ENCODE results near the gene SMC1A.
A peak's percentile ranks its signal among the peaks of the same experiment; 100 is the strongest.
"Not testable (repeated sequence)": the region's sequence is repeated elsewhere in the genome, so short reads cannot be mapped to it uniquely, and the experiment has no call there.

SMC1A gene

DNA sequence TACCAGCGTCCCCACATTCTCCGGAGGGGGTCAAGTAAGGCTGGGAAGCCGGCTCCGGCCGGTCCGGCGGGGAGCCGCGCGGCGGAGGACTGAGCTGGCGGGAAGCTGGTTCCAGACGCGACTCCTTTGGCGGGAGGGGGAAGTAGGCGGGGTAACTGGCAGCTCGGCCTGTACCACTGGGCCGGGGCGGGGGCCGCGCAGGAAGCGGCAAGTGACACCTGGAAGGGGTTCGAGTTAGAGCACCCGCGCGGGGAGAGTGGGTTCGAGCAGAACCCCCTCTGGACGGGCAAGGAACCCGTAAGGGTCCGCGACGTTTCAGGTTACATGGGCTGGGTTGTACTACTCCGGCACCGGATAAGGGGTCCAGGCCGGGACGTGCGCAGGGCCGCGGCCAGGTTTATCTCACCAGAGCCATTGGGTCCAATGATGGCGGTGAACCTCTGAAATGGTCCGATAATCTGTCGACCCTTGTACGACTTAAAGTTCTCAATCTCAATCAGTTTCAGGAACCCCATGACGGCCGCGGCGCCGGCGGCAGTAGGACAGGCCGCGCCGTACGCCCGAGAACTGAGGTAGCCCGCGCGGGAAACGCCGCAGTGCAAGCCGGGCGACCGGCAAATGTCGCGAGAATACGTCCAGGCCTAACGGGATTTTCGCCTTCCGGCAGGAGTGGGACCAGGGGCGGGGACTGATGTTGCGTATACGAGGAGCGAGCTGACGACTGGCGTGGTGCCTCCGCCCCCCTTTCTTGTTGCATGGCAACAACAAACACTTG is at the start of gene SMC1A:
SMC1A (minus strand) TSS at position 569 of the 775 bp plus-strand sequence; CDS start at position 515, 54 bp downstream.
- peak; percentile 97 for DNase-seq

GRCh38 chrX:53471346-53471745 is 48.9 kb upstream of the SMC1A start:
- no peak for DNase-seq

GRCh38 chrX:53468659-53469058 is 46.2 kb upstream of the SMC1A start:
- DNase-seq: not testable (repeated sequence)

- no peak for DNase-seq
Observed at GRCh38 chrX:53458082-53458481, 35.6 kb upstream of the SMC1A start.

- DNase-seq: no peak
Observed at GRCh38 chrX:53456254-53456653, 33.8 kb upstream of the SMC1A start.

GRCh38 chrX:53452812-53453211 is 30.4 kb upstream of the SMC1A start:
- DNase-seq: no peak

DNA sequence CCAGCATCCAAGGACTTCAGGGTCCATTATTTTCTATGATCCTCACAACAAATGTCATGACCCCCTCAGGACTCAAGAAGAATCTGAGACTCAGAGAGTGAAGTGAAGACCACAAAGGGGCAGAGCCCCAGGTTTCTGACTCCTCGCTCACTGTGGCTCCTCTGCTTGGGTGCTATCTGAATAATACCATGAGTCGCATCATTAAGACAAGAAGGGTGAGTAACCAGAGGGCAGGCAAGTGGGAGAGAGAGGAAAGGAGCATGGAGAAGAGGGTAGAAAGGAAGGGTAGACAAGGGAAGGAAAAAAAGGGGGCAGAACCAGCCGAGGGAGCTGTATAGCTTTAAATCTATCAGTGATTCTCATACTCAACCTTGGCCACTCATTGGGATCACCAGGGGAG is 27.2 kb upstream of the SMC1A start:
- DNase-seq: no peak

DNA sequence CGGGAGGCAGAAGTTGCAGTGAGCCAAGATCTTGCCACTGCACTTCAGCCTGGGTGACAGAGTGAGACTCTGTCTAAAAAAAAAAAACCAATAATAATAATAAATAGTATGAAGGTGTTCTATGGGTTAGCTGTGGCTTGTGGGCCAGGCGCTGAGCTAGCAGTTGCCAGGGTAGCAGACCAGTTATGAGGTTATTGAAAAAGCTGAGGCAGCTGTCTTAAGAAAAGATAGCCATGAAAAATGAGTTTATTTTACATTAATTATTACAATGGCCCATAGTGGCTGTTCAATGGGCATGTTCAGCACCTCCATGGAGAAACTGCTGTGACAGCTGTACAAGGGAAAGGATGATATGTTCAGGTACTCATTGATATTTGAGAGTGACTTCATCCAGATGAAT is 25.0 kb upstream of the SMC1A start:
- DNase-seq: no peak

GRCh38 chrX:53445977-53446376 is 23.5 kb upstream of the SMC1A start:
- peak; percentile 63 for DNase-seq

DNA sequence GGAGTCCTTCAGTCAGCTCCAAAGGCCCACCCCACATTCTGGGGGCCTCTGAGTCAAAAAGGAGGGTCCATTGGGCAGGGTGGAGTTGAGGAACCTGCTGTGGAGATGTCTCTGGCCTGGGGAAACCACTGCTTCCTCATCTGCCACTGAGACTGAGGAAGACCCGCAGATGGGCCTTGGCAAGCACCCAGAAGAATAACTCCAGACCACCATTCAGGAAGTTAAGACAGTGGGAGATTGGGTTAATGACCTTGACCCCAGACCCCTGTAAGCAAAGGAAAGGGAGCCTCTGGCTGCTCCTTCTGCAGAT is 19.8 kb upstream of the SMC1A start:
- no peak for DNase-seq

- peak; percentile 93 for DNase-seq
Observed at GRCh38 chrX:53441531-53442321, 19.3 kb upstream of the SMC1A start.

DNA sequence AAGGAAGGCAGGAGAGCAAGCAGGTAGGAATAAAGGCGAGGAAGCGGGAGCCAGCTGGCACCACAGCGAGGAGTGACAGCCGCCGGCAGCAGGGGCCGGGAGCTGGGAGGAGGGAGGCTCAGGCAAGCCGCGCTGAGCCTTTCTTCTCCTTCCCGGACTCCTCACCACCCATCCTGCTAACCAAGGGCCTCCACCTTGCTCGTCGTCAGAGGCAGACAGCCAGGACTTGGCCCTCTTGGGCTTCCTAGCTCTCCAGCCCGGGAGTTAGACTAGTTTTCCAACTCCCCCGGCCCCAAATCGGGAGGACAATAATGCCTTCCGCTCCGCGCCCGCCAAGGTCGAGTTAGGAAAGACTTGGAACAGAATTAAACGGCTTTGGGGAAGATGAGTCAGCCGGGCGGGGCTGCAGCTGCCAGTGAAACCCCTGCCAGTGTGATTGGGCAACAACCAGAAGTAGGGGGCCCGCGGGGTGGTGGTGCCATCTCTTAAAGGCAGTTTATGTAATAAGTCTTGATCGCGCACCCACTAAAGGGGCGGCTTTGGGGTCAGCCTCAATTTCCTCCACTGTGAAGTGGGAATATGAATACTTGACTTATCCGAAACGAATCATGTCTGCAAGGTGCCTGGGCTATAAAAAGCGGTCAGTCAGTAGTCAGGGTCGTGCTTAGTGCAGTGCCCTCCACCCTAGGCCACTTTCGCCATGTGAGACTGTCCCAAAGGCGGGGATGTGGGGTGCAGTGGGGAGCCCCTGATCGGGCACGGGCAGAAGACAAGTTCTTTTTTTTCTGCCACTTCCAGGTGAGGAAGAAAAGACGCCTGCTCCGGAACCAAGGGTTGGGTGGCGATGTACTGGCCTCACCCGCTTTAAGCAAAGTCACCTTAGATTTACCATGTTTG is 18.4 kb upstream of the SMC1A start:
- DNase-seq: peak; percentile 78

GRCh38 chrX:53440101-53440500 is 17.6 kb upstream of the SMC1A start:
- DNase-seq: peak; percentile 90

DNA sequence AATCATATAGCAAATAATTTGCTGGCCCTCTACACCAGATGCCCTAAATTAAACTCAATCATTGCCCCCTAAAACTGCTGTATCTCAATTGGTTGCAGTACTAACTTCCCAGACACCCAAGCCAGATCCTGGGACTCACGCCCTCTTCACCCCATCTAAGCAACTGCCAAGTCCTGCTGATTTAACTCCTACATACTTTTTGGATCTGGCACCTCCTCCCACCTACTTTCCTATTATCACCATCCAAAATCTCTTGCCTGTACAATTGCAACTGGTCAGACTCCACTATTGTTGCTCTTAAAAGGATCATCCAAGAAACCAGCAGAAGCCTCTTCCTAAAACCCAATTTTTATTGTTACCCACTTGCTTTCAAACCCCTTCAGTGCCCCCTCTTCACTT is 16.4 kb upstream of the SMC1A start:
- DNase-seq: no peak

DNA sequence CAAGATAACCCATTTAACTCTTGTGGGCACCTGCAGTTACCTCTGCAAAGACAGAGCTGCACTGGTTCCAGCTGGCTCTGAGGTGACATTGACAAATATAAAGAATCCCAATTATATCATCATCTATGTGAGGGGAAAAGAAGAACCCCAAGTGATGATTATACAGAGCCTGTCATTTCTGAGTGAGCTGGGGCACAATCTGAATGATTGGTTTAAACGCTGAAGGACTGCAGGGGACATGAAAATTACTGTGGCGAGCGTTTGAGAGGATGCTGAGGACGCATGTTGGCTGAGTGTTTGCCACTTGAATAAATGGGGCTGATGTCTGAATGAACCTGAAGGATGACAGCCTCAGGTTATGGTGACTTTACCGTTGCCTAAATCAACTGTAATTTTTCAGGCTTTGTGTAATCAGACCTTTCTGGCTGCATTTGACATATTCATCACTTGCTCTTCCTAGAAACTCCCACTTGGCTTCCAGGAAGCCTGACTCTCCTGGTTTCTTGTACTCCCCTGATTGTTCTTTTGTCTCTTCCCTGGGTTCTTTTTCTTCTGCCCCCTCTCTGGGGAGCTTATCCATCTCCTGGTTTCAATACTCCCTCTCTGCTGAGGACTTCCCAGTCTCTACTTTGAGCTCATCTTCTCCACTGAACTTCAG is 15.8 kb upstream of the SMC1A start:
- DNase-seq: peak; percentile 27

DNA sequence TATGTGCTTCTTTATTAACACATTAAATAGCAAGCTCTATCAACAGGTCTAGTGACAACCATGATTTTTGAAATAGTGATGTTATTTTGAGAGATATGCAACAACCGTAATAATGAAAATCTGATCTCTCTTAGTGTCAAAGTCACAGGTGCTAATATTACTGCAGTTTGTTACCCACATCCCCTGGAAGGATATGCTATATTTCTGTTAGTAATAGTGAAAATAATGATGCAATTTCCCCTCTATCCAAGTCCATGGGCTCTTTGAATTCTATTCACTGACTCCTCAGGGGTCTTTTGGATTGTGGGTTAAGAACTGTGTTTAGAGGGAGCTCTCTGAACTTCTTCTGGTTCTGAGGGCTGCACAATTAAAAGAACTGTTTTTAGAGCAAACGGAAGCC is 14.8 kb upstream of the SMC1A start:
- DNase-seq: no peak

GRCh38 chrX:53435997-53436396 is 13.5 kb upstream of the SMC1A start:
- DNase-seq: peak; percentile 78

- peak; percentile 92 for DNase-seq
Observed at GRCh38 chrX:53433651-53434639, 11.5 kb upstream of the SMC1A start, which contains the start of gene HSD17B10. TSS of gene HSD17B10 (minus strand) at chrX:53434370. CDS start at chrX:53434345, 25 bp downstream.

DNA sequence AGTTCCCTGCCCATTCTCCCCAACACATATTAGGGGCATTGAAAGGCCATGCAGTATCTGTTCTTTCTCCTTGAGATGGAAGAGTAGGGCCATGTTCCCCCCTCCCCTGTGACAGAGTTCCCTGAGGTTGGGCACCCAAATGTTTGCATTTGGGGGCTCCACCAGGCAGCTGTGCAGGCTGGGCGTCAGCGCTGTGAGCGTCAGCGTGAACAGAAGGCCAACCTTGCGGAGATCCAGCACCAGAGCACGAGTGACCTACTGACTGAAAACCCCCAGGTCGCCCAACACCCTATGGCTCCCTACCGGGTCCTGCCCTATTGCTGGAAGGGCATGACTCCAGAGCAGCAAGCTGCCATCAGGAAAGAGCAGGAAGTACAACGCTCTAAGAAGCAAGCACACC is 7.8 kb upstream of the SMC1A start:
- no peak for DNase-seq

- DNase-seq: no peak
Observed at GRCh38 chrX:53429755-53430154, 7.3 kb upstream of the SMC1A start.

- no peak for DNase-seq
Observed at GRCh38 chrX:53422861-53423306, 430 bp upstream of the SMC1A start, which contains the start of gene RIBC1. TSS of gene RIBC1 (plus strand) at chrX:53422873. CDS start at chrX:53426277, 3,404 bp downstream.
